HTR-8/SVneo (cell line): Measurements from ENCODE around the gene ABLIM3.

ENCODE experiments used
- DNase-seq: peaks from one replicate; pipeline ENCODE4 v3.0.0; 2011; ENCODE audit warnings: low spot score, mixed read lengths; ENCODE audit not compliant: insufficient read length
- FAIRE-seq: peaks from 2 replicates; lab custom pipeline; 2011; peaks lifted over from hg19 to GRCh38; lab: Jason Lieb, UNC

The ABLIM3 gene

DNA sequence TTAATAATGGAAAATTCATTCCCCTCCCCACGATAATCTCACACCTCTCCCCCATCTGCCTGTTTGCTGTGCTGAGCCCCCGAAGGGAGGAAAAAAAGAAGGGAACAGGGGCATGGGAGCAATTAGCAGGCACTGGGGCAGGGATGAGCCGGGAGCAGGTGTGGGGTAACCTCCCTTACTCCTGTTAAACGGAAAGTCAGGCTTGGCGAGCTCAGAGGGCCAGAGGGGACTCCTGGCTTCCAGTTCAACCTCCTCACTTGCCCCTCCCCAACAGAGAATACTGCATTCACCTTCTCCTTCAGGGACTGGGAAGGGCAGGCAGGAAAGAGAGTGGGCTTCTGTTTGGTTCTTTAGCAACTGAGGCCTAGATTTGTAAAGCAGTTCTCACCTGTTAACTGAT is 131.9 kb downstream of the ABLIM3 start:
- DNase-seq (no peak), FAIRE-seq (no peak)

DNA sequence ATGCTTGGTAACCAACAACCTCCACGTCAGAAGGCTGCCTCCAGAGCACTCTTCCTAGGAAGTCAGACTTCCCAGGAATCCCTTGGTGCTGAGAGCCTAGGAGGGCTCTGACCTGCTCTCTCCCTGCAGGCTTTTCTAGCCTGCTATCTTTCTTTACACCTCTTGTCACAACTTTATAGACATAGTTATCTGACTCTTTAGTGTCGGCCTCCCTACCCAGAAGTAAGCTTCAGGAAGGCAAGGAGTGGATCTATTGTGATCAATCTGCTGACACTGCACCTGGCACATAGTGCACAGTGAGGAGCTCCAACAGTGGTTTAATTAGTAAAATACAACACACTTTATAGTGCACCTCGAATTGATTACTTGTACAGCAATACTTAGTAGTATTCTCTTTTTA is 132.7 kb downstream of the ABLIM3 start:
- no peak for FAIRE-seq
- DNase-seq, result no peak

- no peak for FAIRE-seq
Measured at GRCh38 chr5:149274939-149275338, 133.6 kb downstream of the ABLIM3 start.

DNA sequence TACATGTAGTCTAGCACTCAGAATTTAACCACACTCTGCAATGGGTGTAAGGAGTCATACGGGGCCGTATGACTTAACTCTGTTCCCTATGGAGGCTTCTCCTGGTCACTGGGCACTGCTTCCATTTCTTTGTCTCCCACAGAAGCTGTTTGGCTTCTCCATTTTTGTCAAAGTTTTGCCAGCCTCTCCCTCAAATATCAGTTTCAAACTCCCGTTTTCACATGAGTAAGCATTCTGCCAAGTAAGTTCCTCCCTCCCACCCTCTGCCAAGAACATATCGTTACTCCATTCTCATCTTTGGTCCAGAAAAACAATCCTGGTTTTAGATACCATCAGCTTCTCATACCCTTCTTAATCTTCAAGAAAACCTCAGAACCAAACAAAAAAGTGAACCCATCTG is 136.5 kb downstream of the ABLIM3 start:
- FAIRE-seq (no peak), DNase-seq (no peak)

More at GRCh38 chr5:149274939-149275338, 133.6 kb downstream of the ABLIM3 start:
- no peak for DNase-seq

DNA sequence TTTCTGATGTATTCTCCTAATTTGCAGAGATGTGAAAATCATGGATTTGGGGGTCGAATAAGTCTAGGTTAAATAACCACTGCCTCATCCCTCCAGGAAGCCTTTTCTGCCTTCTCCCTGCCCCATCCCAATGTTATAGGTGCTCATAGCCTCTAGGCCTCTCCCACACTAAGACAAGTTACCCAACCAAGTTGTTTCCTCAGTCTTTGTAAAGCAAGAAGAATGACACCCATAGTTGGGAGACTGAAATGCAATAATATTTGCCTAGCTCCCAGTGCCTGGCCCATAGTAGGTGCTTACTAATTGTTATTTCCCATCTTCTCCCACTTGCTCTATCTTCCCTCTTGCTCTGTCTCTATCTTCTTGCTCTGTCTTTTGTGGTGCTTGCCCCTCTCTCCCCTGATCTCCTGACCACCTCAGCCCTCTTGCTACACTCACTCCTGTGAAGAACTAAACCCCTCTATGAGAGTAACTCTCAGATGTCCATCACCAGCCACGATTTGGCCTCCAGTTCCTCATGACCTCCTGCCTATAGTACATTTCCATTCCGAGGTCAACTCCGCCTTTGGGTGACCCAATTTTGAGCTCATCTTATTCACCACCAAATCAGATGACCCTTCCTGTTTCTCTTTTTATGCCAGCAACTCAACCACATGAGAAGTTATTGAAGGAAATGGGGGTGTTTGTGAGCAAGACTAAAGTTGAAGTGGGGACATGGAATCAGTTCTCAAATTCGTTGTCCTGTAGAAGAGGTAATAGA is 137.3 kb downstream of the ABLIM3 start:
- DNase-seq (no peak), FAIRE-seq (no peak)

DNA sequence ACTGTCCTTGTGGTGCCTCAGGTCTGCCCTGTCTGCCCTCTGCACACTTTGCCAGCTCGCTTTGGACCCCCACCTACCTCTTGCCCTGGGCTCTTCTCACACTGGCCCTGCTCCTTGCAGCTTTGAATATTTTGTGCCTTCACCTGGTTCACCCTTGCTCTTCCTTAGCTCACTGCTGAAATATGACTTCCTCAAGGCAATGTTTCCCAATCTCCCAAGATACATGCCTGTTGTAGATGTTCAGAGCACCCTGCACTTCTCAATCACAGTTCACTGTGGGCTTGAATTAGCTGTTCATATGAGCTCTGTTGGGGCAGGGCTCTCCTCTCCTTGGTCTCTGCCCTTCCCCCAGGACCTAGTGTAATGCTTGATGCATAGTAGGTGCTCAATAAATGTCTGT is 138.4 kb downstream of the ABLIM3 start:
- FAIRE-seq (no peak), DNase-seq (no peak)

- DNase-seq (no peak), FAIRE-seq (no peak)
Measured at GRCh38 chr5:149280124-149280523, 138.8 kb downstream of the ABLIM3 start.

GRCh38 chr5:149280802-149281201 is 139.5 kb downstream of the ABLIM3 start:
- FAIRE-seq (no peak), DNase-seq (no peak)

DNA sequence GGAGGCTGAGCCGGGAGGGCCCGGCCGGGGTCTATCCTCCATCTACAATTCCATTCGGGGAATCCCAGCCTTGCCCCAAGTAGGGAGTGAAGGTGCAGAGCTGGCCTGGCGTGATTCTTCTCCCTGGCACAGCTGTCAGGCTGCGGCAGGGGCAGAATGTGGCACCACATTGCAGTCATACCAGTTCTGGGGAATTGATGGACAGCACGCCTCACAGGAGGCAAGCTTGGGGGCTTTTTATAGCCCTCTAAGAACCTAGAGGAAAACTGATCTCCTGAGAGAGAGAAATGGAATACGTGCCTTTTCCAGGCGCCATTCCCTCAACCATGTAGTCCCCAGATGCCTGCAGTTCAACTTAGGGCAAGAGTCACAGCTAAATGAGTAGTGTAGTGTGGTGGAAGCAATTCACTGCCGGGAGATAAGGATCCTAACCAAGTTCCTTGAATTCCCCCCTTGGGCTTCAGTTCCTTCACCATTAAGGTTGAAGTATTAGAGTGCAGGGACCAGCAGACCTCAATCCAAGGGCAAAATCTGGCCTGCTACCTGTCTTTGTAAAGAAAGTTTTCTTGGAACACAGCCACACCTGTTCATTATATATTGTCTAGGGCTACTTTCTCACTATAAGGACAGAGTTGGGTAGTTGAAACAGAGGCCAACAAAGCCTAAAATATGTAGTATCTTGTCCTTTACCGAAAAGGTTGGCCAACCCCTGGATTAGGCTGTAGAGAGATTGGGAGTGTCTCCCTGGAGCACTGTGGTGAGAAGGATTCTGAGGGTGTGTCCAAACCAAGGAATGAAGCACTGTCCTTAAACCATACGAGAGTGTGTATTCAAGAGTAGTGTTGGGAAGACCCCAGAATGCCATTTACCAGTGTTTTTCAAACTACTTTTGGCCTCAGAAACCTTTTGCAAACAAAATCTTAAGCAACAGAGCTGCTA is 141.0 kb downstream of the ABLIM3 start:
- FAIRE-seq (no peak), DNase-seq (no peak)

DNA sequence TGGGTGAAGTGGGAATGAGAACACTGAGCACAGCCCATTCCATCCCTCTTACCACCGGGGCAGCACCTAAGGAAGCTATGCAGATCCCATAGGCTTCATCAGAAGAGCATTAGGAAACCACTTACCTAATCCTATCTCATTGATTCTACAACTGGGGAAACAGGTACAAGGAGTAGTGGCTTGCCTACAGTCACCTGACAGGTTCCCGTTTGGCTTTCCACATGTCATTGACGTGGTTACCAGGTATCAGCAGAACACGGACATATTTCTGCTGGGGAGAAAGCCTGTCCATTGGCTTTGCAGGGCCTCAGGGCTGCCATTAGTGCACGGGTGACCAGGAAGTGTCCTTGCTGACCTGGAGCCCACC is 141.7 kb downstream of the ABLIM3 start:
- FAIRE-seq, result no peak
- DNase-seq, result no peak

- DNase-seq, result no peak
- no peak for FAIRE-seq
Measured at GRCh38 chr5:149283626-149284480, 142.6 kb downstream of the ABLIM3 start.

GRCh38 chr5:149284501-149284900 is 143.2 kb downstream of the ABLIM3 start:
- DNase-seq (no peak), FAIRE-seq (no peak)

DNA sequence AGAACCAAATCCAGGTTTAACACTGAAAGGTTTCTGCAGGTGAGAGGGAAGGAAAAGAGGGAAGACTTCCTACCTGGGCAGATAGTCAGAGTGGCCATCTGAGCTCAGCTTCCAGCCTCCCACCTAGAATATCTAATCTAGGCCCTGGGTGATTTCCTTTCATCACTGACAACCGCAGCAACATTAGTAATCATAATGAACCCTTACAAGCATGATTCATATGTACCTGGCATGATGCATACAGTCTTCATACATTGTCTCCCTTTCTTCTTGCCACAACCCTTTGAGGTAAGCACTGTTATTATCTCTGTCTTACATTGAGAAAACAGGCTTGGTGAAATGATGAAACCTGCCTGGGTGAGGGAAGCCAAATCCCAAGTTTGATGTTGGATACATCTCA is 143.9 kb downstream of the ABLIM3 start:
- no peak for FAIRE-seq
- DNase-seq, result no peak

GRCh38 chr5:149288436-149288835 is 147.1 kb downstream of the ABLIM3 start:
- DNase-seq, result no peak
- FAIRE-seq, result peak; percentile 13

DNA sequence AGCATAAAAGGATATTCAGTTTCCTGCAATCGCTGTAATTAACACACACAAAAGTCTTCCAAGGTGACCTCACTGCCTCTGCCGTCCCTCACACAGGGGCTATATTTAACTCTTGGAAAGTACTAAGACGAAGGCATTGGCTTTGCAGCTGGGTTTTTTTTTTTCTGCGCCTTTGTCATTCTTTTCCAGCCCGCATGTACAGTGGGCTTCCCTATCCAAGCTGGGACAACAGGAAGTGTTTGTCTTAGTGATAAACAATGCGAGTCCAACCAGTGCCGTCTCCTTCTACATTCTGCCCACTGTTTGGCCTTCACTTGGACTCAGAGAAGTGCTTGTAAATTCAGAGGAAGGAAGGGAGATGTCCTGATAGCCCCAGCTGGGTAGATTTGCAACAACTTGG is 148.0 kb downstream of the ABLIM3 start:
- DNase-seq (no peak), FAIRE-seq (no peak)

GRCh38 chr5:149294872-149295829 is 153.9 kb downstream of the ABLIM3 start:
- DNase-seq, result no peak
- no peak for FAIRE-seq

DNA sequence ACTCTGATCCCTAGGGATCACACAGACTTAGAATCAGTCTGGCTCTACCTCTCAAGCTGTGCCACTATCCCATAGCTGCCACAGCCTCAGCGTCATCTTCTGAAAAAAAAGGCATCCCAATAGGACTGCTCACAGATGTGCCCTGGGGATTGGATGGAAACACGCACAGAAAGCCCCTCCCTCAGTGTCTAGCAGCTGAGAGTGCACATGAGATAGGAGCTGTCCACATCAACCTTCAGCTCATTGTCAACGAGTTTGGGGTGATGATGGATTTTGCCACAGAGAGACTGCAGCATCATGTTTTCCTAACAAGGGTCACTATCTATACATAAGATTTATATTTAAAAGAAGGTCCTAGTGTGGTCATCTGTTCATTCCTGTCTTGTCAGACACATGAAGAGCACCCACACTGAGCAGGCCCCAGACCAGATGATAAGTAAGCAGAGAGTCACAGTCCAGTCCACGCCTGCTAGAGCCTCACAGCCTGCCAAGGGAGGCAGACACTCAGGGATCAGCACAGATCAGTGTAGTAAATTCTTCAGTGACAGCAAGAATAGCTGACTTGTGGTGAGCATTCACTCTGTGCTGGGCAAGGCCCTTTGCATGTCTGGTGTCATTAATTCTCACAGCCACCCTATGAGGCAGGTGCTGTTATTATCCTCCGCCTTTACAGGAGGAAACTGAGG is 156.2 kb downstream of the ABLIM3 start:
- no peak for FAIRE-seq

GRCh38 chr5:149298163-149298562 is 156.9 kb downstream of the ABLIM3 start:
- no peak for FAIRE-seq

More for the DNA sequence above, 156.2 kb downstream of the ABLIM3 start:
- no peak for DNase-seq

More at GRCh38 chr5:149298163-149298562, 156.9 kb downstream of the ABLIM3 start:
- no peak for DNase-seq
